H1 (cell line): ENCODE measurements around the gene SH2B3. TPM values are rescaled to one million over a fixed set of nuclear protein-coding genes. Genes with fewer than 3 reads are reported as not detected.
A peak's percentile ranks its signal among the peaks of the same experiment; 100 is the strongest.

Experiments used
- CTCF ChIA-PET: fragments of 300-600 bp; sonication (Branson Sonifier 250); formaldehyde crosslinking; loops from one replicate; lab custom pipeline; 2021; ENCODE audit not compliant: partially characterized antibody; lab: Charles Lee
- POLR2A ChIA-PET: fragments of 300-600 bp; sonication (Branson Sonifier 250); formaldehyde crosslinking; loops from one replicate; lab custom pipeline; 2021; ENCODE audit warnings: inconsistent platforms; ENCODE audit not compliant: partially characterized antibody; lab: Charles Lee
- DNase-seq, 2 experiments: peaks; one replicate each; pipeline versions ENCODE4 v3.0.0 to v3.0.0-alpha.2; 2010 to 2022; ENCODE audit warnings: low spot score in 2 of 2, low read depth in 1 of 2, mixed read lengths in 1 of 2
- FAIRE-seq: peaks from 2 replicates; lab custom pipeline; 2011; peaks lifted over from hg19 to GRCh38; lab: Jason Lieb, UNC
- H2AFZ ChIP-seq: 2 replicates; pipeline ENCODE4 v1.8.1; 2012; ENCODE audit warnings: low read length, inconsistent platforms
- H2AK5ac ChIP-seq: 2 replicates; pipeline ENCODE4 v1.6.1; 2013; ENCODE audit warnings: low read depth, low read length
- H2BK120ac ChIP-seq: replicated peaks from 2 replicates; pipeline ENCODE3; 2013; ENCODE audit warnings: low read depth, low read length, inconsistent platforms
- H2BK12ac ChIP-seq: 2 replicates; pipeline ENCODE4 v1.6.1; 2013; ENCODE audit warnings: low read depth, low read length
- H2BK15ac ChIP-seq: 2 replicates; pipeline ENCODE4 v1.6.1; 2013; ENCODE audit warnings: low read length
- H2BK20ac ChIP-seq: 2 replicates; pipeline ENCODE4 v1.6.1; 2013; ENCODE audit warnings: low read length
- H2BK5ac ChIP-seq: 2 replicates; pipeline ENCODE4 v1.6.1; 2013; ENCODE audit warnings: low read depth, low read length
- H3K14ac ChIP-seq: 2 replicates; pipeline ENCODE4 v1.6.1; 2013; ENCODE audit warnings: inconsistent platforms; ENCODE audit not compliant: insufficient read length
- H3K18ac ChIP-seq: 2 replicates; pipeline ENCODE4 v1.6.1; 2013; ENCODE audit warnings: low read length; ENCODE audit errors: extremely low read depth
- H3K23ac ChIP-seq: 2 replicates; pipeline ENCODE4 v1.6.1; 2013; ENCODE audit warnings: inconsistent platforms; ENCODE audit not compliant: insufficient read length
- H3K23me2 ChIP-seq: 2 replicates; pipeline ENCODE4 v1.6.1; 2013; ENCODE audit warnings: low read depth, low read length
- H3K27ac ChIP-seq: 2 replicates; pipeline ENCODE4 v1.6.1; 2011; ENCODE audit warnings: low read depth, low read length, inconsistent platforms
- H3K27me3 ChIP-seq, 4 experiments: replicated peaks in 1 of 4; 1 replicate in 1 of 4; 2 replicates in 3 of 4; pipeline versions ENCODE4 v1.6.1 to v1.8.1; 2011 to 2013; ENCODE audit warnings: low read length in 3 of 4, mild to moderate bottlenecking in 3 of 4, inconsistent platforms in 2 of 4, mixed read lengths in 2 of 4, moderate library complexity in 1 of 4; ENCODE audit not compliant: control insufficient read depth in 3 of 4, insufficient read depth in 3 of 4; ENCODE audit errors: extremely low read depth in 1 of 4
- H3K36me3 ChIP-seq, 4 experiments: 2 replicates each; pipeline versions ENCODE4 v1.6.1 to v1.8.1; 2011 to 2013; ENCODE audit warnings: mild to moderate bottlenecking in 4 of 4, low read length in 3 of 4, moderate library complexity in 2 of 4, control low read depth in 1 of 4, inconsistent platforms in 1 of 4; ENCODE audit not compliant: insufficient read depth in 4 of 4, control insufficient read depth in 2 of 4
- H3K4ac ChIP-seq: replicated peaks from 2 replicates; pipeline ENCODE3; 2013; ENCODE audit warnings: low read length, low read depth, mixed read lengths, inconsistent platforms; ENCODE audit not compliant: insufficient read length
- H3K4me1 ChIP-seq, 4 experiments: replicated peaks in 1 of 4; 1 replicate in 1 of 4; 2 replicates in 3 of 4; pipeline versions ENCODE4 v1.6.1 to v1.8.1; 2011 to 2013; ENCODE audit warnings: low read length in 3 of 4, inconsistent platforms in 2 of 4, mixed read lengths in 1 of 4; ENCODE audit not compliant: insufficient read depth in 4 of 4, control insufficient read depth in 3 of 4
- H3K4me2 ChIP-seq, 2 experiments: 2 replicates each; pipeline versions ENCODE4 v1.6.1 to v1.8.1; 2011 to 2013; ENCODE audit warnings: low read depth in 2 of 2, low read length in 2 of 2, control low read depth in 1 of 2, inconsistent platforms in 1 of 2, mild to moderate bottlenecking in 1 of 2; ENCODE audit not compliant: insufficient read depth in 1 of 2
- H3K4me3 ChIP-seq, 4 experiments: fragments of 200-600, 300-600 bp in 1 of 4; sonication (generic), shearing (Covaris generic), sonication (Bioruptor Twin) in 1 of 4; 2 replicates each; pipeline versions ENCODE4 v1.5.1 to v1.8.1; 2011 to 2016; ENCODE audit warnings: low read length in 4 of 4, low read depth in 3 of 4, control low read depth in 2 of 4, inconsistent platforms in 2 of 4, mild to moderate bottlenecking in 2 of 4, mixed read lengths in 1 of 4, moderate library complexity in 1 of 4; ENCODE audit not compliant: insufficient read depth in 2 of 4; ENCODE audit errors: extremely low read depth in 1 of 4
- H3K56ac ChIP-seq: replicated peaks from 2 replicates; pipeline ENCODE3; 2013; ENCODE audit warnings: low read depth, mild to moderate bottlenecking, mixed read lengths, low read length, inconsistent platforms; ENCODE audit not compliant: insufficient read length
- H3K79me1 ChIP-seq: 2 replicates; pipeline ENCODE4 v1.6.1; 2013; ENCODE audit warnings: low read depth, low read length, control low read depth
- H3K79me2 ChIP-seq, 2 experiments: 2 replicates each; pipeline versions ENCODE4 v1.6.1 to v1.8.1; 2012 to 2013; ENCODE audit warnings: low read length in 2 of 2, mild to moderate bottlenecking in 2 of 2, inconsistent platforms in 1 of 2; ENCODE audit not compliant: insufficient read depth in 2 of 2, control insufficient read depth in 1 of 2
- H3K9ac ChIP-seq, 4 experiments: replicated peaks in 1 of 4; 1 replicate in 1 of 4; 2 replicates in 3 of 4; pipeline versions ENCODE4 v1.6.1 to v1.8.1; 2011 to 2013; ENCODE audit warnings: low read depth in 3 of 4, low read length in 3 of 4, control low read depth in 2 of 4, mild to moderate bottlenecking in 2 of 4, moderate library complexity in 2 of 4, inconsistent platforms in 1 of 4; ENCODE audit errors: extremely low read depth in 1 of 4
- H3K9me3 ChIP-seq, 2 experiments: 2 replicates each; pipeline versions ENCODE4 v1.6.1 to v1.8.1; 2012 to 2013; ENCODE audit warnings: mild to moderate bottlenecking in 2 of 2, moderate library complexity in 2 of 2, control low read depth in 1 of 2, inconsistent platforms in 1 of 2, low read depth in 1 of 2, low read length in 1 of 2, mixed read lengths in 1 of 2; ENCODE audit not compliant: insufficient read depth in 2 of 2
- H4K20me1 ChIP-seq, 2 experiments: replicated peaks in 1 of 2; 2 replicates each; pipeline versions ENCODE3 to v1.8.1; 2011 to 2013; ENCODE audit warnings: inconsistent platforms in 2 of 2, low read length in 2 of 2, mild to moderate bottlenecking in 1 of 2; ENCODE audit not compliant: insufficient read depth in 2 of 2, control insufficient read depth in 1 of 2
- H4K5ac ChIP-seq: 2 replicates; pipeline ENCODE4 v1.6.1; 2013; ENCODE audit warnings: low read length, low read depth, mixed read lengths, inconsistent platforms; ENCODE audit not compliant: insufficient read length
- H4K8ac ChIP-seq: 2 replicates; pipeline ENCODE4 v1.8.0; 2013; ENCODE audit warnings: mild to moderate bottlenecking, moderate library complexity, low read length, inconsistent platforms; ENCODE audit not compliant: insufficient read depth; ENCODE audit errors: extremely low read depth
- H4K91ac ChIP-seq: replicated peaks from 2 replicates; pipeline ENCODE3; 2013; ENCODE audit warnings: low read length, mixed read lengths, inconsistent platforms; ENCODE audit not compliant: insufficient read length
- BACH1 ChIP-seq: IDR thresholded peaks from 2 replicates; pipeline ENCODE4 v1.6.1; 2012; ENCODE audit warnings: low read length, improper control_type of control experiment
- CBX8 ChIP-seq: fragments of 300-800, 300-1000 bp; sonication (generic); IDR thresholded peaks from 2 replicates; pipeline ENCODE4 v1.7.1; 2016; ENCODE audit warnings: low read depth, low read length, borderline replicate concordance
- GTF2F1 ChIP-seq: IDR thresholded peaks from 2 replicates; pipeline ENCODE4 v1.6.1; 2012; ENCODE audit warnings: low read depth, low read length, improper control_type of control experiment, borderline replicate concordance
- MAFK ChIP-seq: IDR thresholded peaks from 2 replicates; pipeline ENCODE4 v1.6.1; 2012; ENCODE audit warnings: low read depth, mild to moderate bottlenecking, improper control_type of control experiment, low read length
- NRF1 ChIP-seq: IDR thresholded peaks from 2 replicates; pipeline ENCODE4 v1.6.1; 2011; ENCODE audit warnings: mild to moderate bottlenecking, low read depth, low read length, improper control_type of control experiment
- RXRA ChIP-seq: IDR thresholded peaks from 2 replicates; pipeline ENCODE4 v1.6.1; 2011; ENCODE audit warnings: low read depth, mild to moderate bottlenecking, low read length, moderate library complexity; ENCODE audit not compliant: insufficient read depth
- SIRT6 ChIP-seq: IDR thresholded peaks from one replicate; pipeline ENCODE4 v1.7.1; 2012; ENCODE audit warnings: low read length, inconsistent platforms
- SUZ12 ChIP-seq: fragments of 200-600 bp; sonication (generic); IDR thresholded peaks from 2 replicates; pipeline ENCODE4 v1.6.1; 2012; ENCODE audit warnings: mild to moderate bottlenecking, inconsistent platforms, low read length, moderate library complexity, mixed read lengths
- TAF7 ChIP-seq: optimal IDR thresholded peaks from 2 replicates; pipeline ENCODE3; 2011; ENCODE audit warnings: low read depth, mild to moderate bottlenecking, inconsistent platforms, low read length, moderate library complexity, borderline replicate concordance
- WGBS, 2 experiments: shearing (Covaris generic) in 1 of 2; methylation state at CpG; one replicate each; pipeline versions ENCODE4 v1.1.6 to v1.1.7; 2013 to 2015; ENCODE audit warnings: low lambda C conversion rate in 2 of 2, mixed read lengths in 2 of 2, inconsistent platforms in 1 of 2, low coverage in 1 of 2, missing lambda C conversion rate in 1 of 2; ENCODE audit not compliant: insufficient replicate concordance in 2 of 2, insufficient coverage in 1 of 2, insufficient read length in 1 of 2; ENCODE audit errors: extremely low coverage in 1 of 2, missing lambda C conversion rate in 1 of 2; 5-methylcytosine and 5-hydroxymethylcytosine counted together
- polyA plus RNA-seq, 7 experiments: library from polyadenylated mRNA; depleted of rRNA in 3 of 7; stranded (reverse) in 5 of 7; unstranded in 2 of 7; fragments of >200 nt in 5 of 7; fragments of 200-250 nt in 2 of 7; gene quantifications; 1 replicate in 5 of 7; 2 replicates in 1 of 7; 4 replicates in 1 of 7; pipeline versions ENCODE4 v1.2.1 to v1.2.3, GENCODE V29; 2011 to 2013; ENCODE audit warnings: missing spikeins in 2 of 7, mixed read lengths in 2 of 7
- total RNA-seq: library from RNA; stranded (reverse); fragmentation: NEBNext Ultra II Directional; extraction: Animal tissue kit (Norgen Biotek cat#: 25700); gene quantifications from 2 replicates; pipeline ENCODE4 v1.2.1, GENCODE V29; 2021

The SH2B3 gene
- total and polyA plus RNA-seq, 2 of the 8 experiments (the other 6 are each of a cell fraction or from before 2014, with no cell fraction given) = 20.8 to 34.1 TPM

DNA sequence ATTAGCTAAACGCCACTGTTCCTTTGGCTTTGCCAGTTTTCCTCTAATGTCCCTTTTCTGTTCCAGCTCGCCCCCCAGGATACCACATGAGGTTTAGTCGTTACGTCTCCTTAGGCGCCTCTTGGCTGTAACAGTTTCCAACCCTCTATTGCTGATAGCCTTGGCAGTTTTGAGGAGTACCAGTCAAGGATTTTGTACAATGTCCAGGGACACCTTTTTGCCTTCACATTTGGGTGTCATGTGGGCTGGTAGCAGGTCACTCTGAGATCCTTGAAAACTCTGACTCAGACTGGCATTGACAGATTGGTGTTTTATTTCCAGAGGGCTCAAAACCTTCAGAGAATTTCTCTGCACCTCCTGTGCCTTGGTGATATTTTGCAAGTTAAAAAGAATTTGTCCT lies 14.1 kb downstream of the SH2B3 start:
- no peaks in the 10 kb centered on the region for H3K27me3 ChIP-seq
- no peak overlapping the region for H3K23ac ChIP-seq
- TF ChIP-seq NRF1 (no peak), SIRT6 (no peak), BACH1 (no peak), SUZ12 (no peak), GTF2F1 (no peak), MAFK (no peak), TAF7 (no peak), RXRA (no peak), CBX8 (no peak)
- H3K14ac ChIP-seq = no peak overlapping the region
- no peak overlapping the region for H2AFZ ChIP-seq
- no peak overlapping the region for H4K8ac ChIP-seq
- peaks cover 14% of the 10 kb centered on the region; the same call in 1 of the 2 replicates for H3K79me1 ChIP-seq
- ChIA-PET POLR2A (interaction anchor here (0.7 to 2.4 kb wide), 6 partner anchors 9 to 266 kb away, joined by 3 to 9 read pairs (median 4); partner anchors contain the start of genes ACAD10 and SH2B3), CTCF (interaction anchor here (0.7 to 11.1 kb wide), 9 partner anchors 10 to 286 kb away, joined by 3 to 189 read pairs (median 5); partner anchors contain the start of gene SH2B3)
- no peak overlapping the region for H4K91ac ChIP-seq
- H3K18ac ChIP-seq = no peak overlapping the region
- peaks cover 2 to 17% (median 8%) of the 10 kb centered on the region in 4 experiments; a peak in 6 of 7 replicates for H3K4me1 ChIP-seq
- 98% methylated on average over 5 of the region's 5 CpGs; no CpG with 5 or more reads in 1 of the 2 experiments for WGBS, 2 experiments
- H3K9me3 ChIP-seq = no peaks in the 10 kb centered on the region
- 0 out of 2 replicates have a peak overlapping the region, but pooled peaks have one; percentile 6 for H2BK15ac ChIP-seq
- no peak overlapping the region for H3K27ac ChIP-seq
- FAIRE-seq (no peak), DNase-seq (no peak)
- H3K56ac ChIP-seq = no peak overlapping the region
- H3K4me3 ChIP-seq = no peak overlapping the region
- H4K5ac ChIP-seq = no peak overlapping the region
- H3K36me3 ChIP-seq = peaks cover 0 to 18% (median 7%) of the 10 kb centered on the region in 4 experiments; a peak in 3 of 8 replicates
- no peak overlapping the region for H3K4me2 ChIP-seq
- peak overlapping the region; percentile 53 for H3K4ac ChIP-seq
- H2BK20ac ChIP-seq = no peak overlapping the region
- H2BK12ac ChIP-seq = no peak overlapping the region
- H2AK5ac ChIP-seq = no peak overlapping the region
- H3K9ac ChIP-seq = no peak overlapping the region
- no peak overlapping the region for H2BK120ac ChIP-seq
- H3K79me2 ChIP-seq = peaks cover 4 to 58% of the 10 kb centered on the region in 2 experiments; a peak in 3 of 4 replicates
- H3K23me2 ChIP-seq = no peaks in the 10 kb centered on the region; the same call in 1 of the 2 replicates
- peaks cover 4 to 15% of the 10 kb centered on the region in 2 experiments for H4K20me1 ChIP-seq
- H2BK5ac ChIP-seq = no peak overlapping the region
